Esophagus squamous epithelium (tissue), 4 donors: Measurements from ENCODE around the gene EPHA4.

Source experiments
- CTCF ChIP-seq, 6 experiments: fragments of 450-650 bp in 4 of 6; fragments of 200-600 bp in 2 of 6; sonication (generic) in 2 of 6; IDR thresholded peaks; one replicate each; pipeline ENCODE4 v1.5.1; 2016 to 2019; ENCODE audit warnings: antibody characterized with exemption in 6 of 6, mild to moderate bottlenecking in 4 of 6, moderate library complexity in 4 of 6
- POLR2A ChIP-seq, 4 donors: fragments of 450-650 bp; IDR thresholded peaks; one replicate each; pipeline ENCODE4 v1.6.1; 2017; ENCODE audit warnings: antibody characterized with exemption in 4 of 4, mild to moderate bottlenecking in 4 of 4, moderate library complexity in 3 of 4

DNA sequence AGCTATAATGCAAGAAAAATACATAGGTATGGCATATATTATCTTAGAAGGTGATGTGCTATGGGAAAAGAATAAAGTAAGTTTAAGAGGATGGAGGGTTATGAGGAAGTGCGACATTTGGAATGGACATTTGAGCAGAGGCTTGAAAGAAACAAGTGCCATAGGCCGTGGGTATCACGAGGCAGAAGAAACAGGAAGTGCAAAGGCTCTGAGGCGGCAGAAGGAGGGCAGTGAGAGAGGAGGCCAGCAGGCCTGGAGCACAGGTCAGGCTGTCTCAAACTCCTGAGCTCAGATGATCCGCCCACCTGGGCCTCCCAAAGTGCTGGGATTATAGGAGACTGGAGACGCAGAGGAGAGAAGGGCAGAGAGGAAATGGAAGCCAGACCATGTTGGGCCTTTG lies 40.7 kb upstream of the EPHA4 start:
- TF ChIP-seq CTCF (IDR thresholded peaks at IDR 0.05), result no peak
- no peak for TF ChIP-seq POLR2A (IDR thresholded peaks at IDR 0.05)
